ENCODE data around the gene RALGPS2. TPM values are rescaled to one million over a fixed set of nuclear protein-coding genes. Genes with fewer than 3 reads are reported as not detected.

RALGPS2 gene
- total RNA-seq, 1 donor from 2014 or later, result 33.9 TPM

- Mint-ChIP-seq H3K4me3 (no peak overlapping the region), H3K9me3 (no peaks in the 10 kb centered on the region), H3K27ac (ENCODE audit: unreplicated experiment) (no peak overlapping the region), H3K36me3 (ENCODE audit: low read depth) (no peaks in the 10 kb centered on the region), H3K27me3 (ENCODE audit: low read depth) (peaks cover 13% of the 10 kb centered on the region), H3K4me1 (peaks cover 13% of the 10 kb centered on the region)
- no peak for TF ChIP-seq CTCF (conservative IDR thresholded peaks at IDR 0.05)
- DNase-seq (ENCODE audit: low read depth, low spot score), result no peak
Measured at GRCh38 chr1:178870221-178870620, 145.2 kb downstream of the RALGPS2 start.

GRCh38 chr1:178870944-178871343 is 145.9 kb downstream of the RALGPS2 start, which contains the start of gene ANGPTL1:
Gene ANGPTL1, minus strand, starts transcription at chr1:178871077. Its CDS starts 5,301 bp downstream, at chr1:178865776.
- Mint-ChIP-seq H3K4me1 (peaks cover 13% of the 10 kb centered on the region), H3K36me3 (ENCODE audit: low read depth) (no peaks in the 10 kb centered on the region), H3K9me3 (no peaks in the 10 kb centered on the region), H3K27ac (ENCODE audit: unreplicated experiment) (no peak within 1 kb of the TSS), H3K27me3 (ENCODE audit: low read depth) (peaks cover 13% of the 10 kb centered on the region), H3K4me3 (peak within 1 kb of the TSS; percentile 25)
- TF ChIP-seq CTCF (conservative IDR thresholded peaks at IDR 0.05), result no peak
- peak; percentile 18 for DNase-seq (ENCODE audit: low read depth, low spot score)

DNA sequence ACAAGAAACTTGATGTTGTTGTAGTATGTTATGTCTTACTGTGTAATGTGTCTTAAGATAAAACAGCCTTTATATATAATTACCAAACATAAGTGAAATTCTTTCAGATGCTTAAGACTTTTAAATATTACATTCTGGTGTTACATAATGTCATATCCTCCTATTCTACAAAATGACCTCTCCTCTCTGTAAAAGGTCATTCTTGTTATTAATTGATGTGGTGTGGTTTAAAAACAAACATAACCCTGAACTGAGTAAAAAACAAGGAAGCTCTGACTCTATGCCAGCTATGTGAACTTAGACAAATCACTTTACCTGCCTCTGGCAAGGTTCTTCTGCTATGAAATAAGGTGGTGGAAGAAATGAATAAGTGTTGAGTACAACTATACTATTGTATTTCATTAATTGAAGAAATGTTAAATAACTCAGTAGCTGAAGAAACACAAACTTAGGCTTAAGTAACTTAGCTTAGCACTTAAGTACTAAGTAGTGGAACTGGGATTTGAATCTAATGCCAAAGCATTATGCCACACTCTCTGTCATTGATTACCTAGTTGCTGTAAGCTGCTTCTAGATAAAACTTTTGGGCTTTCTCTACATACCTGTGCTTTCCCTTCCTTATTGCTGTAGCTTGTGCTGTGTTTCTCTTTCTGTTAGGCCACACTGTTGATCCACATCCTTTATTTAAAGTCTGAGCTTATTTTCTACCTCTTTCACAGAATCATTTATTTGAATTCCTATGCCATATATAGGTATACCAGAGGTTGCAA is 146.7 kb downstream of the RALGPS2 start:
- Mint-ChIP-seq H3K4me3 (no peak overlapping the region), H3K36me3 (ENCODE audit: low read depth) (no peaks in the 10 kb centered on the region), H3K4me1 (peaks cover 13% of the 10 kb centered on the region), H3K27ac (ENCODE audit: unreplicated experiment) (no peak overlapping the region), H3K27me3 (ENCODE audit: low read depth) (peaks cover 13% of the 10 kb centered on the region), H3K9me3 (no peaks in the 10 kb centered on the region)
- TF ChIP-seq CTCF (conservative IDR thresholded peaks at IDR 0.05), result no peak
- no peak for DNase-seq (ENCODE audit: low read depth, low spot score)

DNA sequence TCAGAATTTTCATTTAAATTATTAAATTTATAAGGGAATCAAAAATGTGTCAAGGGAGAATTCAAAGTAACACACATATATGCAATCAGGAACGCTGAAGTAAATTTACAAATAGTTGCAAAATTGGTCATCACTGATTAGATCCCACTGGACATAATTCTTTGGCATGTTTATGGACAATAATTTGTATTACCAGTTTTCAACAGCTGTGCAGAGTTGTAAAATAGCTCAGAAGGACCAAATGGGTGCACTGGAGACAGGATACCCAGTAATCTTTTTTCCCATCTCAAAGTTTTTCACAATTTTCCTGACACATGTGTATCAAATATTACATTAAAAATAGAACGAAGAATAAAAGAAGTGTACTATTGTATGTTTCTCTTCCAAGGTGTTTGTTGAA is 149.9 kb downstream of the RALGPS2 start:
- H3K27me3 Mint-ChIP-seq (ENCODE audit: low read depth), result peaks cover 13% of the 10 kb centered on the region
- no peak overlapping the region for H3K4me3 Mint-ChIP-seq
- H3K4me1 Mint-ChIP-seq, result peaks cover 13% of the 10 kb centered on the region
- no peak for DNase-seq (ENCODE audit: low read depth, low spot score)
- no peaks in the 10 kb centered on the region for H3K9me3 Mint-ChIP-seq
- H3K27ac Mint-ChIP-seq (ENCODE audit: unreplicated experiment), result no peak overlapping the region
- no peaks in the 10 kb centered on the region for H3K36me3 Mint-ChIP-seq (ENCODE audit: low read depth)
- no peak for TF ChIP-seq CTCF (conservative IDR thresholded peaks at IDR 0.05)

DNA sequence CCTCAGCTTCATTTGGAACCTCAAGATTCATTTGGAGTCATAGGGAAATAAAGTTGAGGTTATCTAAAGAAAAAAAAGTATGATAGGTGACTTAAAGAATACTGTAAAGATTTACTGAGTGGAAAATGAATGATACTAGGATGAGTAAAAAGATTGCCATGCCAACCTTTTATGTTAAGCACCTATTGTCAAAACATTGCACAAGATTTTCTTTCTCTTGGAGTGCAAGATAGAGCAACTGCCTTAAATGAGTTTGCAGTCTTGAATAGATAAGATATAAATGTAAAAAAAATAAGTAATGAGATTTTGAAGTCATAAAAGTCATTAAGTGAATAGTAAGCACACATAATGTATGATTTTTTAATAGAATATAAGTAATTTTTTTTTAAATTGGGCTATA is 150.9 kb downstream of the RALGPS2 start:
- Mint-ChIP-seq H3K9me3 (no peaks in the 10 kb centered on the region), H3K4me1 (peaks cover 11% of the 10 kb centered on the region), H3K27ac (ENCODE audit: unreplicated experiment) (no peak overlapping the region), H3K4me3 (no peak overlapping the region), H3K27me3 (ENCODE audit: low read depth) (peaks cover 13% of the 10 kb centered on the region), H3K36me3 (ENCODE audit: low read depth) (peaks cover under 1% of the 10 kb centered on the region)
- no peak for TF ChIP-seq CTCF (conservative IDR thresholded peaks at IDR 0.05)
- DNase-seq (ENCODE audit: low read depth, low spot score), result no peak

Data from neural crest cell (in vitro differentiated cells).